HG03039 (cell line): ENCODE measurements around the gene PPP1R13B.

Source experiments
- ATAC-seq: cut with Tn5 transposase; IDR thresholded peaks from one replicate; pipeline ENCODE4 v1.9.1; 2021; ENCODE audit warnings: mild to moderate bottlenecking, moderate library complexity; ENCODE audit not compliant: unreplicated experiment

Gene PPP1R13B

GRCh38 chr14:103746701-103747100, 100.7 kb downstream of the PPP1R13B start:
- ATAC-seq = no peak

GRCh38 chr14:103745424-103745823, 102.0 kb downstream of the PPP1R13B start:
- ATAC-seq = no peak

- ATAC-seq = no peak
Measured at GRCh38 chr14:103744621-103745395, 102.6 kb downstream of the PPP1R13B start.

- no peak for ATAC-seq
Measured at GRCh38 chr14:103743691-103744090, 103.7 kb downstream of the PPP1R13B start.

GRCh38 chr14:103742499-103743255, 104.7 kb downstream of the PPP1R13B start:
- ATAC-seq = no peak

- ATAC-seq = no peak
Measured at GRCh38 chr14:103741876-103742275, 105.5 kb downstream of the PPP1R13B start.

- no peak for ATAC-seq
Measured at GRCh38 chr14:103740991-103741689, 106.2 kb downstream of the PPP1R13B start.

- ATAC-seq = no peak
Measured at GRCh38 chr14:103739793-103740501, 107.4 kb downstream of the PPP1R13B start.

- no peak for ATAC-seq
Measured at GRCh38 chr14:103739466-103739792, 107.9 kb downstream of the PPP1R13B start.

- no peak for ATAC-seq
Measured at GRCh38 chr14:103738701-103739451, 108.5 kb downstream of the PPP1R13B start.

- no peak for ATAC-seq
Measured at GRCh38 chr14:103738166-103738565, 109.2 kb downstream of the PPP1R13B start.

- ATAC-seq = no peak
Measured at GRCh38 chr14:103737432-103738045, 109.8 kb downstream of the PPP1R13B start.

- ATAC-seq = no peak
Measured at GRCh38 chr14:103736546-103737431, 110.6 kb downstream of the PPP1R13B start.

- ATAC-seq = no peak
Measured at GRCh38 chr14:103735815-103736545, 111.4 kb downstream of the PPP1R13B start.

- ATAC-seq = no peak
Measured at GRCh38 chr14:103735439-103735814, 111.9 kb downstream of the PPP1R13B start.

GRCh38 chr14:103735022-103735421, 112.4 kb downstream of the PPP1R13B start:
- ATAC-seq = no peak

- ATAC-seq = no peak
Measured at GRCh38 chr14:103734081-103734888, 113.1 kb downstream of the PPP1R13B start.
